Fibroblast of skin of scalp (primary cell): Measurements from ENCODE around the gene CLASP2. TPM values are rescaled to one million over a fixed set of nuclear protein-coding genes. Genes with fewer than 3 reads are reported as not detected.
"Not testable (repeated sequence)": the region's sequence is repeated elsewhere in the genome, so short reads cannot be mapped to it uniquely, and the experiment has no call there.

Source experiments
- DNase-seq: peaks from one replicate; pipeline ENCODE4 v3.0.0-alpha.2; 2013
- polyA plus RNA-seq, 2 experiments: library from polyadenylated mRNA; unstranded; fragments of 120-200 nt; gene quantifications; one replicate each; pipeline ENCODE4 v1.2.1, GENCODE V29; 2013; ENCODE audit not compliant: insufficient read length in 2 of 2

CLASP2 gene
- polyA plus RNA-seq (2013, experiment 1 of 2; ENCODE audit: insufficient read length) = 20.6 TPM
- 26.4 TPM for polyA plus RNA-seq (2013, experiment 2 of 2; ENCODE audit: insufficient read length)

- peak; percentile 87 for DNase-seq
Measured at GRCh38 chr3:33717866-33718594, at the start of gene CLASP2. Gene CLASP2, minus strand, starts transcription at chr3:33718254. Its CDS starts 252 bp downstream, at chr3:33718002.

GRCh38 chr3:33758864-33759263 is 40.8 kb upstream of the CLASP2 start:
- no peak for DNase-seq

GRCh38 chr3:33758281-33758680 is 40.2 kb upstream of the CLASP2 start:
- DNase-seq = no peak

GRCh38 chr3:33754391-33754790 is 36.3 kb upstream of the CLASP2 start:
- not testable (repeated sequence) for DNase-seq

- DNase-seq = no peak
Measured at GRCh38 chr3:33751336-33751735, 33.3 kb upstream of the CLASP2 start.

- peak; percentile 7 for DNase-seq
Measured at GRCh38 chr3:33750211-33750548, 32.1 kb upstream of the CLASP2 start.

GRCh38 chr3:33749546-33750210 is 31.6 kb upstream of the CLASP2 start:
- peak; percentile 45 for DNase-seq

- DNase-seq = no peak
Measured at GRCh38 chr3:33746416-33747116, 28.5 kb upstream of the CLASP2 start.

- no peak for DNase-seq
Measured at GRCh38 chr3:33737146-33737545, 19.1 kb upstream of the CLASP2 start.

GRCh38 chr3:33732394-33732793 is 14.3 kb upstream of the CLASP2 start:
- DNase-seq = no peak

- DNase-seq = no peak
Measured at GRCh38 chr3:33729993-33730392, 11.9 kb upstream of the CLASP2 start.

GRCh38 chr3:33724256-33724655 is 6.2 kb upstream of the CLASP2 start:
- DNase-seq = no peak

- DNase-seq = peak; percentile 58
Measured at GRCh38 chr3:33722626-33723370, 4.7 kb upstream of the CLASP2 start.

GRCh38 chr3:33722191-33722590 is 4.1 kb upstream of the CLASP2 start:
- peak; percentile 29 for DNase-seq

GRCh38 chr3:33718595-33718907 is 497 bp upstream of the CLASP2 start:
- DNase-seq = no peak

- DNase-seq = peak; percentile 49
Measured at GRCh38 chr3:33717616-33717865, 513 bp downstream of the CLASP2 start.

- DNase-seq = no peak
Measured at GRCh38 chr3:33716227-33716626, 1.8 kb downstream of the CLASP2 start.

GRCh38 chr3:33711100-33711499 is 7.0 kb downstream of the CLASP2 start:
- DNase-seq = no peak

GRCh38 chr3:33706056-33706455 is 12.0 kb downstream of the CLASP2 start:
- no peak for DNase-seq

GRCh38 chr3:33704891-33705290 is 13.2 kb downstream of the CLASP2 start:
- DNase-seq = no peak

GRCh38 chr3:33699275-33699674 is 18.8 kb downstream of the CLASP2 start:
- no peak for DNase-seq

GRCh38 chr3:33694944-33695343 is 23.1 kb downstream of the CLASP2 start:
- DNase-seq = no peak

GRCh38 chr3:33690341-33690740 is 27.7 kb downstream of the CLASP2 start:
- no peak for DNase-seq
